ENCODE data around the gene HIF1A. TPM values are rescaled to one million over a fixed set of nuclear protein-coding genes. Genes with fewer than 3 reads are reported as not detected.

The HIF1A gene
- total and polyA plus RNA-seq, 2 donors (not counting 1 experiment from before 2014, with no cell fraction given) = 44.2 to 261 TPM

DNA sequence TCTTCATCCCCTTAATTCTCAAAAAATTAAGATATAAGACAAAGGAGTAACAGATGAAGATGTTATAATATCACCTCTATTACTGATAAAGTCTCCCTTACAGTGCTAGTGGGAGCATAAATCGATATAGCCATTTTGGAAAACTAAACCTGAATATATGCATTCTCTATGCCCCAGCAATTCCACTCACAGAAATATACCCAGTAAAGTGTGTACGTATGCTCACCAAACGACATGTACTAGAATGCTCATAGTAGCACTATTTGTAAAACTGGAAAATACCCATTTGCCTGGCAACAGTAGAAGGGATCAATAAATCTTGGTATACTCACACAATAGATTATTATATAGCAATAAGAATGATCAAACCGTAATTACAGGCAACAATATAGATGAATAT lies 44.0 kb upstream of the HIF1A start:
- Histone ChIP-seq H3K4me2 (replicated peaks; ENCODE audit: low read depth, low read length, poor library complexity, severe bottlenecking) (no peak overlapping the region), H2AFZ (ENCODE audit: insufficient read depth, low read depth, low read length, poor library complexity, severe bottlenecking) (no peak overlapping the region), H3K9me3 (ENCODE audit: control extremely low read depth in 1 of 3, control insufficient read depth in 2 of 3, insufficient read depth in 1 of 3, low read length in 2 of 3) (no peaks in the 10 kb centered on the region), H3K4me3 (ENCODE audit: control extremely low read depth in 1 of 5, extremely low read depth in 1 of 5, insufficient read depth in 1 of 5, low read depth in 2 of 5, low read length in 4 of 5) (no peak overlapping the region), H4K20me1 (ENCODE audit: control insufficient read depth, insufficient read depth, low read length, poor library complexity, severe bottlenecking) (no peaks in the 10 kb centered on the region), H3K27ac (ENCODE audit: low read length in 2 of 2) (no peak overlapping the region), H3K9ac (ENCODE audit: low read length) (no peak overlapping the region), H3K79me2 (ENCODE audit: control insufficient read depth, insufficient read depth, low read length) (no peaks in the 10 kb centered on the region), H3K36me3 (replicated peaks in 1 of 2; ENCODE audit: control extremely low read depth in 1 of 2, control insufficient read depth in 1 of 2, extremely low read depth in 1 of 2, insufficient read depth in 2 of 2, low read length in 1 of 2) (no peaks in the 10 kb centered on the region), H3K4me1 (ENCODE audit: control insufficient read depth in 2 of 2, insufficient read depth in 2 of 2, low read length in 2 of 2) (peaks cover 0 to 3% of the 10 kb centered on the region in 2 donors), H3K27me3 (replicated peaks in 1 of 4; ENCODE audit: control extremely low read depth in 1 of 4, control insufficient read depth in 3 of 4, insufficient read depth in 4 of 4, low read length in 3 of 4) (no peaks in the 10 kb centered on the region)
- ChIA-PET POLR2A (interaction anchor here (1.2 kb wide), 1 partner anchor 44 kb away, joined by 3 read pairs; the partner anchor contains the start of gene HIF1A), CTCF (no interaction called here)
- intact Hi-C loops (cut with micrococcal nuclease) = no loop called here
- WGBS (ENCODE audit: insufficient coverage) = no CpG with 5 or more reads among the region's 4 CpGs
- no peak overlapping the region for H3K27ac Mint-ChIP-seq
- no peak overlapping the region for H3K4me3 Mint-ChIP-seq
- peaks cover 23% of the 10 kb centered on the region for H3K4me1 Mint-ChIP-seq
- no peaks in the 10 kb centered on the region for H3K9me3 Mint-ChIP-seq (ENCODE audit: insufficient read depth)
- no peak for TF ChIP-seq EZH2 (IDR thresholded peaks at IDR 0.05; ENCODE audit: borderline replicate concordance, insufficient read depth, low read depth, low read length, poor library complexity, severe bottlenecking)
- TF ChIP-seq, protein P1, sequence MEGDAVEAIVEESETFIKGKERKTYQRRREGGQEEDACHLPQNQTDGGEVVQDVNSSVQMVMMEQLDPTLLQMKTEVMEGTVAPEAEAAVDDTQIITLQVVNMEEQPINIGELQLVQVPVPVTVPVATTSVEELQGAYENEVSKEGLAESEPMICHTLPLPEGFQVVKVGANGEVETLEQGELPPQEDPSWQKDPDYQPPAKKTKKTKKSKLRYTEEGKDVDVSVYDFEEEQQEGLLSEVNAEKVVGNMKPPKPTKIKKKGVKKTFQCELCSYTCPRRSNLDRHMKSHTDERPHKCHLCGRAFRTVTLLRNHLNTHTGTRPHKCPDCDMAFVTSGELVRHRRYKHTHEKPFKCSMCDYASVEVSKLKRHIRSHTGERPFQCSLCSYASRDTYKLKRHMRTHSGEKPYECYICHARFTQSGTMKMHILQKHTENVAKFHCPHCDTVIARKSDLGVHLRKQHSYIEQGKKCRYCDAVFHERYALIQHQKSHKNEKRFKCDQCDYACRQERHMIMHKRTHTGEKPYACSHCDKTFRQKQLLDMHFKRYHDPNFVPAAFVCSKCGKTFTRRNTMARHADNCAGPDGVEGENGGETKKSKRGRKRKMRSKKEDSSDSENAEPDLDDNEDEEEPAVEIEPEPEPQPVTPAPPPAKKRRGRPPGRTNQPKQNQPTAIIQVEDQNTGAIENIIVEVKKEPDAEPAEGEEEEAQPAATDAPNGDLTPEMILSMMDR (IDR thresholded peaks at IDR 0.05) = no peak
- no peaks in the 10 kb centered on the region for H3K27me3 Mint-ChIP-seq
- DNase-seq (no peak), ATAC-seq (ENCODE audit: low read depth) (no peak)

DNA sequence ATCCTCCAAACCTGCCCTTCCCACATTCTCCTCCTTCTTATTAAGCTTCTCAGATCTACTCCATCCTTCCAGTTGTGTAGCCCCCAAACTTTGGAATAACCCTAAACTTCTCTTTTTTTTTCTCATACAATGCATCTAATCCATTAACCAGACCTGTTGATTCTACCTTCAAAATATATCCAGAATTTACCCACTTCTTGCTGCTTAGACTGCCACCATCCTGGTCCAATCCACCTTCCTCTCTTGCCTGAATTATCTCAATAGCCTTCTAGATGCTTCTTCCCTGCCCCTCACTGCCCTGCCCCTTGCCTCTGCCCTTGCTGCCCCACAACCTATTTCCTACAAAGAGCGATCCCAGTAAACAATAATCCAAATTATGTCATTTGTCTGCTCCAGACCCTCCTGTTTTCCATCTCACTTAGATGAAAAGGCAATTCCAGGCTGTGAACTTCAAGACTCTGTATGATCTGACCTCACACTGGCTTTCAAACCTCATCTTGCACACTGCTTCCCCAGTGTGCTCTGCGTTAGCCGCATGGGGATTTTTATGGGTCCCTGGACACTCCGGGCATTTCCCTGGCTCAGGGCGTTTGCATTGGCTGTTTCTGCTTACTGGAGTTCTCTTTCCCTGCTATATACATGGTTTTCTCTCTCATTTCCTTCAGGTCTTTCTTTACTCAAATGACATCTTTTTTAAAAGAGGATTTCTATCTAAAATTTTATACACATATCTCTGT lies 42.6 kb upstream of the HIF1A start:
- Mint-ChIP-seq H3K9me3 (ENCODE audit: insufficient read depth) (no peaks in the 10 kb centered on the region), H3K27me3 (no peaks in the 10 kb centered on the region), H3K27ac (no peak overlapping the region), H3K4me1 (peaks cover 23% of the 10 kb centered on the region), H3K4me3 (no peak overlapping the region)
- CTCF ChIA-PET = no interaction called here
- Histone ChIP-seq H2AFZ (ENCODE audit: insufficient read depth, low read depth, low read length, poor library complexity, severe bottlenecking) (no peak overlapping the region), H4K20me1 (ENCODE audit: control insufficient read depth, insufficient read depth, low read length, poor library complexity, severe bottlenecking) (no peaks in the 10 kb centered on the region), H3K27ac (ENCODE audit: low read length in 2 of 2) (no peak overlapping the region), H3K4me1 (ENCODE audit: control insufficient read depth in 2 of 2, insufficient read depth in 2 of 2, low read length in 2 of 2) (peaks cover 0 to 3% of the 10 kb centered on the region in 2 donors), H3K27me3 (replicated peaks in 1 of 4; ENCODE audit: control extremely low read depth in 1 of 4, control insufficient read depth in 3 of 4, insufficient read depth in 4 of 4, low read length in 3 of 4) (no peaks in the 10 kb centered on the region), H3K9ac (ENCODE audit: low read length) (no peak overlapping the region), H3K36me3 (replicated peaks in 1 of 2; ENCODE audit: control extremely low read depth in 1 of 2, control insufficient read depth in 1 of 2, extremely low read depth in 1 of 2, insufficient read depth in 2 of 2, low read length in 1 of 2) (no peaks in the 10 kb centered on the region), H3K9me3 (ENCODE audit: control extremely low read depth in 1 of 3, control insufficient read depth in 2 of 3, insufficient read depth in 1 of 3, low read length in 2 of 3) (no peaks in the 10 kb centered on the region), H3K4me3 (ENCODE audit: control extremely low read depth in 1 of 5, extremely low read depth in 1 of 5, insufficient read depth in 1 of 5, low read depth in 2 of 5, low read length in 4 of 5) (no peak overlapping the region), H3K4me2 (replicated peaks; ENCODE audit: low read depth, low read length, poor library complexity, severe bottlenecking) (no peak overlapping the region), H3K79me2 (ENCODE audit: control insufficient read depth, insufficient read depth, low read length) (no peaks in the 10 kb centered on the region)
- DNase-seq (no peak), ATAC-seq (ENCODE audit: low read depth) (no peak)
- intact Hi-C loops (cut with micrococcal nuclease) = no loop called here
- WGBS (ENCODE audit: insufficient coverage) = 90% methylated on average over 5 of the region's 5 CpGs
- TF ChIP-seq EZH2 (IDR thresholded peaks at IDR 0.05; ENCODE audit: borderline replicate concordance, insufficient read depth, low read depth, low read length, poor library complexity, severe bottlenecking) = no peak
- TF ChIP-seq, protein P1 (IDR thresholded peaks at IDR 0.05) = no peak
- POLR2A ChIA-PET = no interaction called here

All from B cell (primary cell).